Tibial nerve (tissue), 3 donors: ENCODE data around the gene PARD3B.

Experiments used
- POLR2A ChIP-seq, 2 donors: fragments of 450-650 bp; IDR thresholded peaks; one replicate each; pipeline ENCODE4 v1.6.1; 2017; ENCODE audit warnings: antibody characterized with exemption in 2 of 2, mild to moderate bottlenecking in 2 of 2, moderate library complexity in 2 of 2
- TF ChIP-seq, protein P1 (sequence below), 5 experiments: fragments of 200-600 bp in 3 of 5; fragments of 450-650 bp in 2 of 5; sonication (generic) in 3 of 5; IDR thresholded peaks; one replicate each; pipeline ENCODE4 v1.5.1; 2016 to 2019; ENCODE audit warnings: antibody characterized with exemption in 5 of 5, mild to moderate bottlenecking in 3 of 5, moderate library complexity in 2 of 5

DNA sequence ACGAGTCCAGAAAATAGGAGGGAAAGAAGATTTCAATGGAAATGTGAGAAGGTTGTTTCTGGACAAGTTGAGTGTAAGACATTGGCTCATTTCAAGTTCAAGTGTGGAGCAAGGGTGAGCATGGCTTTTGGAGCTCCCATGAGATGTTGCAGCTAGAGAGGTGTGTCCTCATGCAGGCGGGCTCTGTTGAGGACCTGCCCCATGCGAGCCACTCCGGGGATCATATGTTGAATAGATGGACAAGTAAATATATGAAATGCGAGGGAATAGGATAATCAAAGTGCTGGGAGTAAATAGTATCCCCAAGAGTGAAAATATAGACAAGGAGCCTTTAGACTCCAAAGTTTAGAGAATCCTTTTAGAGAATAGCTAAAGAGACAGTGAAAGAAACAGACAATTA is 936.6 kb downstream of the PARD3B start:
- TF ChIP-seq POLR2A (IDR thresholded peaks at IDR 0.05), result no peak
- TF ChIP-seq, protein P1, sequence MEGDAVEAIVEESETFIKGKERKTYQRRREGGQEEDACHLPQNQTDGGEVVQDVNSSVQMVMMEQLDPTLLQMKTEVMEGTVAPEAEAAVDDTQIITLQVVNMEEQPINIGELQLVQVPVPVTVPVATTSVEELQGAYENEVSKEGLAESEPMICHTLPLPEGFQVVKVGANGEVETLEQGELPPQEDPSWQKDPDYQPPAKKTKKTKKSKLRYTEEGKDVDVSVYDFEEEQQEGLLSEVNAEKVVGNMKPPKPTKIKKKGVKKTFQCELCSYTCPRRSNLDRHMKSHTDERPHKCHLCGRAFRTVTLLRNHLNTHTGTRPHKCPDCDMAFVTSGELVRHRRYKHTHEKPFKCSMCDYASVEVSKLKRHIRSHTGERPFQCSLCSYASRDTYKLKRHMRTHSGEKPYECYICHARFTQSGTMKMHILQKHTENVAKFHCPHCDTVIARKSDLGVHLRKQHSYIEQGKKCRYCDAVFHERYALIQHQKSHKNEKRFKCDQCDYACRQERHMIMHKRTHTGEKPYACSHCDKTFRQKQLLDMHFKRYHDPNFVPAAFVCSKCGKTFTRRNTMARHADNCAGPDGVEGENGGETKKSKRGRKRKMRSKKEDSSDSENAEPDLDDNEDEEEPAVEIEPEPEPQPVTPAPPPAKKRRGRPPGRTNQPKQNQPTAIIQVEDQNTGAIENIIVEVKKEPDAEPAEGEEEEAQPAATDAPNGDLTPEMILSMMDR (IDR thresholded peaks at IDR 0.05), result no peak
